C4-2B (cell line): ENCODE data around the gene KCNT1.

Source experiments
- CTCF ChIP-seq: fragments of 450-650 bp; conservative IDR thresholded peaks from 2 replicates; pipeline ENCODE4 v1.5.1; 2017; ENCODE audit warnings: mild to moderate bottlenecking
- ZFX ChIP-seq: fragments of 450-650 bp; IDR thresholded peaks from 2 replicates; pipeline ENCODE4 v1.6.1; 2017

GRCh38 chr9:135736272-135736978, 34.4 kb downstream of the KCNT1 start:
- TF ChIP-seq CTCF (no peak), ZFX (no peak)
